Measurements from ENCODE around the gene ATF6. TPM values are rescaled to one million over a fixed set of nuclear protein-coding genes. Genes with fewer than 3 reads are reported as not detected.

The ATF6 gene
- polyA plus RNA-seq, 2 of the 4 experiments (the other 2 are of a cell fraction) = 8.6 to 28.0 TPM

DNA sequence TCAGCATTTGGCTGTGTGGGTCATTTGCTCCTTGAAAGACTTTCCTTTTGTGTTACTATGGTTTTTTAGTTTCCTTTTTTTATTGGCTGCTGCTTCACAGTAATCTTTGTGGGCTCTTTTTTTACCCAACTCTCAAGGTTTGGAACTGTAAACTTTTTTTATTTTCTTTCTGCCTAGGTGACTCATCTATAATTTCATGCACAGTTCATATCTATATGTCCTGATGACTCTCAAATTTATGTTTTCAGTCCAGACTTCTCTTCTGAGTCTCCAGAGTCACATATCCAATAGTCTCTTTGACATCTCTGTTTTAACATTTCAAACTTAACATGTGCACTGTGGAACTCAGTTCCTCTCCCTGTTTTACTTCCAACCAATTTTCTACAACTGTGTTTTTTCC, 83.4 kb downstream of the ATF6 start:
- ChIA-PET POLR2A (no interaction called here), CTCF (no interaction called here)
- Histone ChIP-seq H3K9me3 (no peaks in the 10 kb centered on the region), H3K4me1 (no peaks in the 10 kb centered on the region), H3K27ac (no peak overlapping the region), H3K4me3 (no peak overlapping the region), H3K4me2 (no peak overlapping the region)
- FAIRE-seq (no peak), ATAC-seq (no peak), DNase-seq (ENCODE audit: low read depth in 1 of 2, low spot score in 1 of 2) (no peak)
- no peak for TF ChIP-seq JUN (IDR thresholded peaks at IDR 0.05)
- no peak for TF ChIP-seq MAFK (IDR thresholded peaks at IDR 0.05; ENCODE audit: partially characterized antibody)
- no peak for TF ChIP-seq EHF (CRISPR knock-in tag; IDR thresholded peaks at IDR 0.05)
- no peak for TF ChIP-seq ZFP36 (IDR thresholded peaks at IDR 0.05; ENCODE audit: borderline replicate concordance, partially characterized antibody)
- TF ChIP-seq BHLHE40 (IDR thresholded peaks at IDR 0.05; ENCODE audit: low read depth, low read length) = no peak
- no peak for TF ChIP-seq GATA3 (IDR thresholded peaks at IDR 0.05; ENCODE audit: borderline replicate concordance)
- TF ChIP-seq NPAS2 (CRISPR knock-in tag; IDR thresholded peaks at IDR 0.05; ENCODE audit: borderline replicate concordance) = no peak
- no peak for TF ChIP-seq SREBF2 (IDR thresholded peaks at IDR 0.05)
- no peak for TF ChIP-seq HDAC2 (IDR thresholded peaks at IDR 0.05)
- no peak for TF ChIP-seq ZNF302 (CRISPR knock-in tag; IDR thresholded peaks at IDR 0.05)
- TF ChIP-seq USF2 (IDR thresholded peaks at IDR 0.05) = no peak
- no peak for TF ChIP-seq RNF2 (IDR thresholded peaks at IDR 0.05; ENCODE audit: borderline replicate concordance, low read depth)

DNA sequence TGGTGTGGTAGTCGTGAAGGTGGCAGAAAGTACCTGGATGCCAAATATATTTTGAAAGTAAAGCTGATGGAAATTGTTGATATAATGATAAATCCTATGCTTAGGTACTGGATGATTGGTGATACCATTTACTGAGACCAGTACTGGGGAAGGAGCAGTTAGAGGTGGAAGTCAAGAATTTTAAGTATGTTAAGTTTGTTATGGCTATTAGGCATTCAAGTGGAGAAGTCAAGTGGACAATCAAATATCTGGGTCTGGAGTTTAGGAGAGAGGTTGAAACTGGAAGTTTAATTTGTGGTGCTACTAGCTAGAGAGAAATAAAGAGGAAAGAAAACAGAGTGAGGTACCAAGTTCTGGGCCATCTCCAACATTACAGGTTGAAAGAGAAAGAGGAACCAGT, 89.1 kb downstream of the ATF6 start:
- FAIRE-seq (no peak), DNase-seq (ENCODE audit: low read depth in 1 of 2, low spot score in 1 of 2) (no peak), ATAC-seq (no peak)
- Histone ChIP-seq H3K4me2 (no peak overlapping the region), H3K27ac (no peak overlapping the region), H3K9me3 (no peaks in the 10 kb centered on the region), H3K4me3 (no peak overlapping the region), H3K4me1 (no peaks in the 10 kb centered on the region)
- POLR2A ChIA-PET = no interaction called here
- TF ChIP-seq EHMT2 (IDR thresholded peaks at IDR 0.05; ENCODE audit: low read depth) = no peak
- TF ChIP-seq, protein P1, sequence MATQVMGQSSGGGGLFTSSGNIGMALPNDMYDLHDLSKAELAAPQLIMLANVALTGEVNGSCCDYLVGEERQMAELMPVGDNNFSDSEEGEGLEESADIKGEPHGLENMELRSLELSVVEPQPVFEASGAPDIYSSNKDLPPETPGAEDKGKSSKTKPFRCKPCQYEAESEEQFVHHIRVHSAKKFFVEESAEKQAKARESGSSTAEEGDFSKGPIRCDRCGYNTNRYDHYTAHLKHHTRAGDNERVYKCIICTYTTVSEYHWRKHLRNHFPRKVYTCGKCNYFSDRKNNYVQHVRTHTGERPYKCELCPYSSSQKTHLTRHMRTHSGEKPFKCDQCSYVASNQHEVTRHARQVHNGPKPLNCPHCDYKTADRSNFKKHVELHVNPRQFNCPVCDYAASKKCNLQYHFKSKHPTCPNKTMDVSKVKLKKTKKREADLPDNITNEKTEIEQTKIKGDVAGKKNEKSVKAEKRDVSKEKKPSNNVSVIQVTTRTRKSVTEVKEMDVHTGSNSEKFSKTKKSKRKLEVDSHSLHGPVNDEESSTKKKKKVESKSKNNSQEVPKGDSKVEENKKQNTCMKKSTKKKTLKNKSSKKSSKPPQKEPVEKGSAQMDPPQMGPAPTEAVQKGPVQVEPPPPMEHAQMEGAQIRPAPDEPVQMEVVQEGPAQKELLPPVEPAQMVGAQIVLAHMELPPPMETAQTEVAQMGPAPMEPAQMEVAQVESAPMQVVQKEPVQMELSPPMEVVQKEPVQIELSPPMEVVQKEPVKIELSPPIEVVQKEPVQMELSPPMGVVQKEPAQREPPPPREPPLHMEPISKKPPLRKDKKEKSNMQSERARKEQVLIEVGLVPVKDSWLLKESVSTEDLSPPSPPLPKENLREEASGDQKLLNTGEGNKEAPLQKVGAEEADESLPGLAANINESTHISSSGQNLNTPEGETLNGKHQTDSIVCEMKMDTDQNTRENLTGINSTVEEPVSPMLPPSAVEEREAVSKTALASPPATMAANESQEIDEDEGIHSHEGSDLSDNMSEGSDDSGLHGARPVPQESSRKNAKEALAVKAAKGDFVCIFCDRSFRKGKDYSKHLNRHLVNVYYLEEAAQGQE (IDR thresholded peaks at IDR 0.05) = no peak
- no peak for TF ChIP-seq NPAS2 (CRISPR knock-in tag; IDR thresholded peaks at IDR 0.05; ENCODE audit: borderline replicate concordance)
- TF ChIP-seq TFCP2L1 (CRISPR knock-in tag; IDR thresholded peaks at IDR 0.05) = no peak
- no peak for TF ChIP-seq CBX2 (IDR thresholded peaks at IDR 0.05; ENCODE audit: borderline replicate concordance, low read depth)
- TF ChIP-seq RNF2 (IDR thresholded peaks at IDR 0.05; ENCODE audit: borderline replicate concordance, low read depth) = no peak
- TF ChIP-seq NFE2L2 (conservative IDR thresholded peaks at IDR 0.05; ENCODE audit: low read length) = no peak
- 89% methylated on average over 1 of the region's 1 CpG for WGBS (ENCODE audit: missing lambda C conversion rate)
- CTCF ChIA-PET = no interaction called here

DNA sequence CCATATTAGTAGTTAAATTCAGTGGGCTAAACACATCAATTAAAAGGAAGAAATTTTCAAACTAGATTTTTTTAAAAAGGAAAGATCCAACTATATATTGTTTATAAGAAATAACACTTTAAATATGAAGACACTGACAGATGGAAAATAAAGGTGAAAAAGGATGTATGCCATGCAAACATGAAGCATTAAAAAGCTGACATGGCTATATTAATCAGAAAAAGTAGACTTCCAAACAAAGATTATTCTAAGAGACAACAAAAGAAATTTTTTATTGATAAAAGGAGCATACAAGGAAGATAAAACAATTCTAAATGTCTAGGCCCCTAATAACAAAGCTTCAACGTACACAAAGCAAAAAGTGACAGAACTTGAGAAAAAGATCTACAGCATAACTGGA, 92.2 kb downstream of the ATF6 start:
- POLR2A ChIA-PET = no interaction called here

GRCh38 chr1:161863549-161863948, 97.4 kb downstream of the ATF6 start:
- H3K27ac ChIP-seq = no peak overlapping the region
- CTCF ChIA-PET = interaction anchor here (0.6 kb wide), 1 partner anchor 628 kb away, joined by 3 read pairs; no protein-coding TSS in a partner anchor
- DNase-seq (ENCODE audit: low read depth in 1 of 2, low spot score in 1 of 2) (no peak), ATAC-seq (no peak), FAIRE-seq (no peak)
- H3K4me1 ChIP-seq = no peaks in the 10 kb centered on the region
- POLR2A ChIA-PET = no interaction called here
- H3K4me3 ChIP-seq = no peak overlapping the region
- H3K4me2 ChIP-seq = no peak overlapping the region
- H3K9me3 ChIP-seq = no peaks in the 10 kb centered on the region
- TF ChIP-seq HOXB13 (CRISPR knock-in tag; IDR thresholded peaks at IDR 0.05; ENCODE audit: low read depth) (no peak), KDM1A (IDR thresholded peaks at IDR 0.05; ENCODE audit: low read depth) (no peak), FOSL2 (IDR thresholded peaks at IDR 0.05) (no peak), FOSL2 (CRISPR knock-in tag; IDR thresholded peaks at IDR 0.05) (no peak), HEYL (CRISPR knock-in tag; IDR thresholded peaks at IDR 0.05) (no peak), MAZ (IDR thresholded peaks at IDR 0.05; ENCODE audit: borderline replicate concordance, low read depth, low read length) (no peak), CBX8 (IDR thresholded peaks at IDR 0.05) (no peak), TP53 (CRISPR knock-in tag; IDR thresholded peaks at IDR 0.05) (no peak), TFCP2L1 (CRISPR knock-in tag; IDR thresholded peaks at IDR 0.05) (no peak), CTCF (IDR thresholded peaks at IDR 0.05) (no peak), ESRRA (IDR thresholded peaks at IDR 0.05; ENCODE audit: borderline replicate concordance, low read length) (no peak)

More for the DNA sequence above, 92.2 kb downstream of the ATF6 start:
- Histone ChIP-seq H3K4me1 (no peaks in the 10 kb centered on the region), H3K9me3 (no peaks in the 10 kb centered on the region), H3K4me2 (no peak overlapping the region), H3K4me3 (no peak overlapping the region), H3K27ac (no peak overlapping the region)
- no peak for TF ChIP-seq TP53 (CRISPR knock-in tag; IDR thresholded peaks at IDR 0.05)
- TF ChIP-seq MAFK (IDR thresholded peaks at IDR 0.05; ENCODE audit: partially characterized antibody) = peak; percentile 74
- no peak for ATAC-seq
- CTCF ChIA-PET = interaction anchor here (0.9 to 1.3 kb wide), 2 partner anchors 166 to 179 kb away, joined by 3 read pairs; partner anchors contain the start of gene OLFML2B
- no peak for FAIRE-seq
- WGBS (ENCODE audit: missing lambda C conversion rate) = 92% methylated on average over 1 of the region's 1 CpG
- no peak for DNase-seq (ENCODE audit: low read depth in 1 of 2, low spot score in 1 of 2)
